Suprapubic skin (tissue), 4 donors: ENCODE results near the gene SNRPA1. TPM values are rescaled to one million over a fixed set of nuclear protein-coding genes. Genes with fewer than 3 reads are reported as not detected.

Experiments
- DNase-seq, 2 donors: peaks; one replicate each; pipeline ENCODE4 v3.0.0-alpha.2; 2019; ENCODE audit warnings: low spot score in 2 of 2
- H3K27ac ChIP-seq: fragments of 200-600 bp; sonication (generic); one replicate; pipeline ENCODE4 v1.5.1; 2019
- H3K27me3 ChIP-seq: fragments of 200-600 bp; sonication (generic); one replicate; pipeline ENCODE4 v1.5.1; 2019
- H3K36me3 ChIP-seq: fragments of 200-600 bp; sonication (generic); one replicate; pipeline ENCODE4 v1.5.1; 2019
- H3K4me1 ChIP-seq: fragments of 200-600 bp; sonication (generic); one replicate; pipeline ENCODE4 v1.5.1; 2019
- H3K4me3 ChIP-seq: fragments of 200-600 bp; sonication (generic); one replicate; pipeline ENCODE4 v1.5.1; 2019; ENCODE audit warnings: mild to moderate bottlenecking
- H3K9me3 ChIP-seq: fragments of 200-600 bp; sonication (generic); one replicate; pipeline ENCODE4 v1.5.1; 2019
- CTCF ChIP-seq, 2 donors: fragments of 200-600 bp in 1 of 2; fragments of 450-650 bp in 1 of 2; sonication (generic) in 1 of 2; IDR thresholded peaks; one replicate each; pipeline ENCODE4 v1.5.1; 2016 to 2019; ENCODE audit warnings: antibody characterized with exemption in 2 of 2, mild to moderate bottlenecking in 1 of 2, moderate library complexity in 1 of 2
- EP300 ChIP-seq: sonication (generic); formaldehyde crosslinking; IDR thresholded peaks from one replicate; pipeline ENCODE4 v1.6.1; 2017; ENCODE audit warnings: antibody characterized with exemption
- POLR2A ChIP-seq, 2 donors: fragments of 450-650 bp; IDR thresholded peaks; one replicate each; pipeline ENCODE4 v1.6.1; 2017; ENCODE audit warnings: antibody characterized with exemption in 2 of 2, mild to moderate bottlenecking in 2 of 2, moderate library complexity in 2 of 2
- POLR2AphosphoS5 ChIP-seq, 3 donors: sonication (generic); formaldehyde crosslinking; IDR thresholded peaks; one replicate each; pipeline ENCODE4 v1.6.1; 2017; ENCODE audit warnings: antibody characterized with exemption in 3 of 3
- WGBS: methylation state at CpG from one replicate; pipeline ENCODE4 v1.1.5; 2018; 5-methylcytosine and 5-hydroxymethylcytosine counted together
- total RNA-seq, 4 donors: library from RNA; depleted of rRNA; stranded (reverse); fragments of >200 nt; gene quantifications; one replicate each; pipeline ENCODE4 v1.1.0, GENCODE V29; 2016

Gene SNRPA1
- total RNA-seq, 4 donors from 2014 or later: 43.1 to 122 (median 48.2) TPM

- H3K36me3 ChIP-seq: peaks cover 5% of the 10 kb centered on the region
- no peaks in the 10 kb centered on the region for H3K27me3 ChIP-seq
- no peak for TF ChIP-seq EP300
- no peak for TF ChIP-seq CTCF (IDR thresholded peaks at IDR 0.05)
- TF ChIP-seq POLR2AphosphoS5 (IDR thresholded peaks at IDR 0.05): no peak
- TF ChIP-seq POLR2A (IDR thresholded peaks at IDR 0.05): no peak
- no peaks in the 10 kb centered on the region for H3K9me3 ChIP-seq
- WGBS: 68% methylated on average over 6 of the region's 6 CpGs
- no peak overlapping the region for H3K4me3 ChIP-seq
- DNase-seq: no peak
- H3K27ac ChIP-seq: no peak overlapping the region
- H3K4me1 ChIP-seq: peaks cover 48% of the 10 kb centered on the region
These were observed 55.3 kb downstream of the SNRPA1 start for GRCh38 chr15:101239724-101240136.

GRCh38 chr15:101237251-101237650, 57.8 kb downstream of the SNRPA1 start:
- Histone ChIP-seq H3K9me3 (no peaks in the 10 kb centered on the region), H3K27ac (no peak overlapping the region), H3K4me3 (no peak overlapping the region), H3K4me1 (peaks cover 48% of the 10 kb centered on the region), H3K36me3 (peaks cover 14% of the 10 kb centered on the region), H3K27me3 (no peaks in the 10 kb centered on the region)
- TF ChIP-seq CTCF (IDR thresholded peaks at IDR 0.05) (no peak), EP300 (no peak), POLR2AphosphoS5 (IDR thresholded peaks at IDR 0.05) (no peak), POLR2A (IDR thresholded peaks at IDR 0.05) (no peak)
- 92% methylated on average over 12 of the region's 12 CpGs for WGBS
- no peak for DNase-seq

- Histone ChIP-seq H3K4me1 (peaks cover 37% of the 10 kb centered on the region), H3K27me3 (no peaks in the 10 kb centered on the region), H3K9me3 (no peaks in the 10 kb centered on the region), H3K27ac (no peak overlapping the region), H3K36me3 (peaks cover 24% of the 10 kb centered on the region), H3K4me3 (no peak overlapping the region)
- TF ChIP-seq CTCF (IDR thresholded peaks at IDR 0.05) (no peak), POLR2A (IDR thresholded peaks at IDR 0.05) (no peak), EP300 (no peak), POLR2AphosphoS5 (IDR thresholded peaks at IDR 0.05) (no peak)
- no peak for DNase-seq
- 64% methylated on average over 5 of the region's 5 CpGs for WGBS
These were observed 61.3 kb downstream of the SNRPA1 start for GRCh38 chr15:101233651-101234280.

GRCh38 chr15:101232677-101233076, 62.4 kb downstream of the SNRPA1 start:
- WGBS: 30% methylated on average over 3 of the region's 5 CpGs
- peak overlapping the region; percentile 24 for H3K27ac ChIP-seq
- H3K4me1 ChIP-seq: peaks cover 37% of the 10 kb centered on the region
- H3K4me3 ChIP-seq: no peak overlapping the region
- no peaks in the 10 kb centered on the region for H3K27me3 ChIP-seq
- H3K36me3 ChIP-seq: peaks cover 24% of the 10 kb centered on the region
- DNase-seq: no peak
- H3K9me3 ChIP-seq: no peaks in the 10 kb centered on the region
- TF ChIP-seq CTCF (IDR thresholded peaks at IDR 0.05) (no peak), POLR2A (IDR thresholded peaks at IDR 0.05) (no peak), EP300 (no peak), POLR2AphosphoS5 (IDR thresholded peaks at IDR 0.05) (no peak)

Other genes starting within 250 kb of the SNRPA1 start
- 10 to 100 TPM; 29.7 to 39.6 (median 30.5) TPM for gene CHSY1, start 43.2 kb downstream of the SNRPA1 start, total RNA-seq
- 10 to 100 TPM; 39.8 to 88.3 (median 50.2) TPM for gene SELENOS, start 17.8 kb downstream of the SNRPA1 start, total RNA-seq
- 10 to 100 TPM; 12.9 to 31.5 (median 23.7) TPM for gene PCSK6, start 194.5 kb upstream of the SNRPA1 start, total RNA-seq